ENCODE data around the gene NFIL3.

Gene NFIL3

DNA sequence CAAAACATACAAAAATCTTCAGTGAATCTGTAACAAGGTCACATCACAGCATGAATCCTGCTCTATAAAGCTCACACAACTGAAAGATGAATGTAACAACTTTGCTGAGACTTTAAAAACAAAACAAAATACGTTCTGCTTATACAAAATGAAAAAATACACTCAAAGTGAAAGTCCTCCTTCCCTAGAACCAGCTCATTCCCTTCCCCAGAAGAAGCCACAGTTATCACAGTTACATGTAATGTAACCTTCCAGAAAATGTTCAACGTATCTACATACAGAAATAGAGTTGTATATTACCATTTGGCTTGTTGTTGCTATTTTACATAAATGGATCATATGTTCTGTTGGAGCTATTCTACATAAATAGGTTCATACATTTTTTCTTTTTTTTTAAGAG, 64.5 kb downstream of the NFIL3 start:
- ChIA-PET CTCF (no interaction called here), POLR2A (ENCODE audit: low non-redundant PET) (interaction anchor here (0.6 kb wide), 1 partner anchor 12 kb away, joined by 5 read pairs; no protein-coding TSS in a partner anchor)
- H3K27ac ChIP-seq = no peak overlapping the region
- TF ChIP-seq, protein P1, sequence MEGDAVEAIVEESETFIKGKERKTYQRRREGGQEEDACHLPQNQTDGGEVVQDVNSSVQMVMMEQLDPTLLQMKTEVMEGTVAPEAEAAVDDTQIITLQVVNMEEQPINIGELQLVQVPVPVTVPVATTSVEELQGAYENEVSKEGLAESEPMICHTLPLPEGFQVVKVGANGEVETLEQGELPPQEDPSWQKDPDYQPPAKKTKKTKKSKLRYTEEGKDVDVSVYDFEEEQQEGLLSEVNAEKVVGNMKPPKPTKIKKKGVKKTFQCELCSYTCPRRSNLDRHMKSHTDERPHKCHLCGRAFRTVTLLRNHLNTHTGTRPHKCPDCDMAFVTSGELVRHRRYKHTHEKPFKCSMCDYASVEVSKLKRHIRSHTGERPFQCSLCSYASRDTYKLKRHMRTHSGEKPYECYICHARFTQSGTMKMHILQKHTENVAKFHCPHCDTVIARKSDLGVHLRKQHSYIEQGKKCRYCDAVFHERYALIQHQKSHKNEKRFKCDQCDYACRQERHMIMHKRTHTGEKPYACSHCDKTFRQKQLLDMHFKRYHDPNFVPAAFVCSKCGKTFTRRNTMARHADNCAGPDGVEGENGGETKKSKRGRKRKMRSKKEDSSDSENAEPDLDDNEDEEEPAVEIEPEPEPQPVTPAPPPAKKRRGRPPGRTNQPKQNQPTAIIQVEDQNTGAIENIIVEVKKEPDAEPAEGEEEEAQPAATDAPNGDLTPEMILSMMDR (conservative IDR thresholded peaks at IDR 0.05; ENCODE audit: low read depth) = no peak
- no peak for DNase-seq (ENCODE audit: low spot score)
